Fibroblast of skin of abdomen (primary cell): ENCODE results near the gene FLNA.
A peak's percentile ranks its signal among the peaks of the same experiment; 100 is the strongest.
"Not testable (repeated sequence)": the region's sequence is repeated elsewhere in the genome, so short reads cannot be mapped to it uniquely, and the experiment has no call there.

ENCODE experiments used
- DNase-seq: peaks from one replicate; pipeline ENCODE4 v3.0.0-alpha.2; 2013

Gene FLNA

GRCh38 chrX:154397888-154398667 is 23.6 kb upstream of the FLNA start, which contains the start of gene RPL10:
TSS of gene RPL10 (plus strand) at chrX:154398377. CDS start at chrX:154398520, 143 bp downstream.
- DNase-seq, result peak; percentile 98

- DNase-seq, result peak; percentile 62
Measured at GRCh38 chrX:154396973-154397887, 22.8 kb upstream of the FLNA start.

GRCh38 chrX:154396363-154396762 is 21.9 kb upstream of the FLNA start:
- not testable (repeated sequence) for DNase-seq

DNA sequence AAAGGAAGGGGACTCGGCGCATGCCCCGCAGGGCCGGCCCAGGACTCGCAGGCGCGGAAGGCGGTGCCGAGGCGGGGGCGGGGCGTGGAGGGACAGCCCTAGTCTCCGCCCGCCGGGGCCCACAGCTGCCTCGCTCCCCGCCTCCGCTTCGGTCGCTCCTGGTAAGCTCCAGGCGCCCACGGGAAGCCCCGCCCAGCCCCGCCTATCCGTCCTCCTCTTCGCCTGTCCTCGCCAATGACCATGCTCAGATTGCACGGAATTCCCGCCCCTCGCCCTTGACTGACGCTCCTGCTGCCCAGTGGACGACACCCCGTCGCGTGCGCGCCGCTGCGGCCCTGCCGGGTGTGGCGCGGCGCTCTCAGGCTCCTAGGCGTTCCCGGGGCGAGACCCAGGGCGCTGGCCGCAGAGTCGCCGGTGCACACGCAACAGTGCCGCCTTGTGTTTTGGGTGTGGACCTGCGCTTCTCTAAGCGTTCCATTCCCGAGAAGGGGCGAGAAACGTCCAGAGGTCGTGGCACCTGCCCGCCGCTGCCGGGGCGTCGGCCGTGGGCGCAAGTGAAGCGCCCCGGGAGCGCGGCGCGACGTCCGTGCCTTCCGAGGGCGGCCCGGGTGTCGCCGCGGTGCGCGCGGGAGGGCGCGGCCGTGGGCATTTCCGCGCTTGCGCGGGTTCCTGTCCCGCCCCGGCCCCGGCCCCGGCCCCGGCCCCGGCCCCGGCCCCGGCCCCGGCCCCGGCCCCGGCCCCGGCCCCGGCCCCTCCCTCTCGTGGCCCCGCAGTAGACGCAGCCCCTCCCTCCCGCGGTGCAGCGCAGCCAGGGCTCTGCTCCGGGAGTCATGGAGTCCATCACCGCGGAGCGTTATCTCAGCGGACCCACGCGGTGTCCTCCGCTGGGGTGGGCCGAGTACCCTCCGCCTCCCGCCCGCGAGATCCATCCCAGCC is 15.6 kb upstream of the FLNA start:
- DNase-seq, result not testable (repeated sequence)

GRCh38 chrX:154388649-154389048 is 14.2 kb upstream of the FLNA start:
- DNase-seq, result not testable (repeated sequence)

DNA sequence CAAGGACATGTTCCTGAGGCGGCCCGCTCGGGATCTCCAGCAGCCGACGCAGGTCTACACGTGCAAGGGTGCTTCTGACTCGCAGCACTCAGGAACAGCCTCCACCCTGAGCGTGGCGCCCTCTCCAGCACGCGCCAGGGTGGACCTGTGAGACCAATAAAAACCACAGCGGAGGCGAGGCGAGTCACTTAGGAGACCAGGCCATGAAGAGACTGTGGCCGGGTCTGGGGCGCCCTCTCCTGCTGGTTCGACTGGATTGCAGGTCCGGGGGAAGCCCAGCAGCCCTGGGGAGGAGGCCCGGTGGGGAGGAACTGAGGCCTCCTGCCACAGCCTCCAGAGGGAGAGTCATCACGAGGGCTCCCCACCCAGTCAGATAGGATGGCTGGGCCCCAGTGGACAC is 13.7 kb upstream of the FLNA start:
- not testable (repeated sequence) for DNase-seq

DNA sequence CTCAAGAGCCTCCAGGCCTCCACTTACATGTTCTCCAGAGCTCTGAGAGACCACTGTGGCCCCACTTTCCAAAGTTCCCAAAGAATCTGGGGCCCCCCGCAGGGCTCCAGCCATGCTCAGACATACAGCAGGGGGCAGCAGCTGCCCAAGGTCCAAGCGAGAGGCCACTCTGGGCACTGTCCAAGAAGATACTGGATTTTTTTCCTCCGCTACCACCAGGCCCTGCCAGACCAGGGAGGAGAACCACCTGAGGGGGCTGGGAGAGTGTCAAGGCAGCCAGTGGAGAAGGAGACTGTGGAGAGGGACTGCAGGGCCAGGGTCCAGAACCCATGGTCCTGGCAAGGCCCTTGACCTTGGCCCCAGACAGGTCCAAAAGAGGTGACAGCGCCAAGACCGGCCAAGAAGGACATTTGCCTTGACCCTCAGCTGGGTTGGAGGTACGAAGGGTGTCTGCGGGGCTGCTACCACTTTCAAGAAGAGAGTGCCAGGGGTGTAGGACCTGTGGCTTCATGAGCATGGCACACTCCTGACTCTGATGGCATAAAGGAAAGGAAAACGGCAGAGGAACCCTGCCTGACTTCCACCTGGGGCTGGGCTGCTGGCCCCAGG is 10.0 kb upstream of the FLNA start:
- DNase-seq, result no peak

DNA sequence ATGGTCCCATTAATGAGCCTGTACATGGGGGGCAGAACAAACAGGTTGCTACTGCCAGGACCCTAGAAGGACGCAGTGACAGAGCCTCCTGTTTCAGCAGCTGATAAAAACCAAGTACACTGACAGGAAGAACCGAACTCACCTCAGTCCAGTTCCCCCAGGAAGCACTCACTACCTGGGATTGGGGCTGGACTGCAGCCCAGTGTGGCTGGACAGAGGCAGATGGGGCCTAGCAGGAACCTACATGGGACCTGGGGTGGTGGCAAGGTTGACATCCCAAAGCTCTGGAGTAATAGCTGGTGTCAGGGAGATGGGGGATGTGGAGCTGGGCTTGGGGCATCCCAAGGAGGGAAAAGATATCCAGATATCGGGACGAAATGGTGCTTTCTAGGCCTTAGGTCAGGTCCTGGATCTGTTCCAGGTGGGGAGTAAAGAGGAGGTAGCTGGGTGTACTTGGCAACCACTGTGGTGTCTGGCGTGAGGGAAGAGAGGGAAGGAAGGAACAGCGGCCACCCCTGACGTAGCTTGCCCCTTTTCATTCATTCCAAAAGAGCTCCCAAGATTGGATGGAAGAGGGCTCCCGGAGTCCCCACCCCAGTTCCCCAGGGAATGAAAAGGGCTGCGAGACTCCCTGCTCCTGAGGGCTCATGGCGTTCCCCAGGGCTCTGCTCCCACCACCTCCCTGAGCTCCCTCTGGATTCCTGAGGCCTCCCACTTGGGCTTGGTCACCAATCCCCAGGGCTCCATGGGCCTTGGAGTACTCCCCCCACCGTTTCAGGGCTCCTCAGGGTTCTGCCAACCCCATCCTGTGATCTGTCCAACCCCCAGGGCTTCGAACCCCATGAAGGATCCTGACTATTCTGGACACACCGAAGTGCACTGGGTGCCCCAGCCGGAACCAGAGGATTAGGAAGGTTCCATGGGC is 9.2 kb upstream of the FLNA start:
- no peak for DNase-seq

- DNase-seq, result no peak
Measured at GRCh38 chrX:154382483-154383069, 8.1 kb upstream of the FLNA start.

GRCh38 chrX:154381271-154381670 is 6.8 kb upstream of the FLNA start:
- DNase-seq, result no peak

DNA sequence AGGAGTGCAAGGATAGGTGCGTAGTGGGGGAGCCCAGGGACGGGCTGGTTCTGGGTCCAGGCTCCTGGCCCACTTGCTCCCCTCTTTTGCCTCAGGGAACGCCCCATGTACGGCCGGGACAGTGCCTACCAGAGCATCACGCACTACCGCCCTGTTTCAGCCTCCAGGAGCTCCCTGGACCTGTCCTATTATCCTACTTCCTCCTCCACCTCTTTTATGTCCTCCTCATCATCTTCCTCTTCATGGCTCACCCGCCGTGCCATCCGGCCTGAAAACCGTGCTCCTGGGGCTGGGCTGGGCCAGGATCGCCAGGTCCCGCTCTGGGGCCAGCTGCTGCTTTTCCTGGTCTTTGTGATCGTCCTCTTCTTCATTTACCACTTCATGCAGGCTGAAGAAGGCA is 6.4 kb upstream of the FLNA start:
- no peak for DNase-seq

GRCh38 chrX:154380153-154380552 is 5.7 kb upstream of the FLNA start:
- no peak for DNase-seq

GRCh38 chrX:154379569-154379951 is 5.1 kb upstream of the FLNA start:
- no peak for DNase-seq

- DNase-seq, result peak; percentile 98
Measured at GRCh38 chrX:154378799-154379568, 4.5 kb upstream of the FLNA start, which contains the start of gene EMD. TSS of gene EMD (plus strand) at chrX:154379295. CDS start at chrX:154379485, 190 bp downstream.

- peak; percentile 48 for DNase-seq
Measured at GRCh38 chrX:154378059-154378798, 3.8 kb upstream of the FLNA start.

- DNase-seq, result peak; percentile 56
Measured at GRCh38 chrX:154376774-154377173, 2.3 kb upstream of the FLNA start.

- DNase-seq, result no peak
Measured at GRCh38 chrX:154375156-154375504, 696 bp upstream of the FLNA start.
